ENCODE measurements around the gene FOXD4L6. TPM values are rescaled to one million over a fixed set of nuclear protein-coding genes. Genes with fewer than 3 reads are reported as not detected.
"Not testable (repeated sequence)": the region's sequence is repeated elsewhere in the genome, so short reads cannot be mapped to it uniquely, and the experiment has no call there.

FOXD4L6 gene
- total and polyA plus RNA-seq, 8 donors: 0.05 to 0.08 TPM; not detected in 6

DNA sequence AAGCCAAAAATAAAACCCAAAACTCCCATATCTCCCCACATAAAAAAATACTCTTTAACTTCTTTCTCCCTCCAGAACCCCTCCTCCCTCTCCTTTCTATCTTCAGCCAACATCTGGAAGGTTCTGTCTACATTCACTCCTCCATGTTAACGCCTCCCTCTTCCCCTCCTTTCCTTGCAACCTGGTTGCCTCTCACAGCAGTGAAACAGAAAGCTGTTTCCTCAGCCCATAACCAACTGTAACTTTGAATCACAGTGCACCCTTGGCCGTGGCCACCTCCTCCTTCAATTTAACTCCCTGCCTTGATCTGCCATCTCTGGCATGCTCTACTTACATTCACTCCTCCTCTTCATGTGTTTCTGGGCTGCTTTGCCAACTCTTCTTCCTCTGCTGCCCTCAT is 33.4 kb downstream of the FOXD4L6 start:
- peak in 2 of 4 donors; percentile 44 to 54 for ATAC-seq
- H3K9me3 ChIP-seq; H3K36me3 ChIP-seq; H3K27ac ChIP-seq; H3K4me3 ChIP-seq; FAIRE-seq; DNase-seq; H3K4me1 ChIP-seq; intact Hi-C loops (cut with DNase I); H3K27me3 ChIP-seq: not testable (repeated sequence)
- WGBS, 2 donors: 35 to 54% methylated on average over 1 of the region's 2 CpGs

DNA sequence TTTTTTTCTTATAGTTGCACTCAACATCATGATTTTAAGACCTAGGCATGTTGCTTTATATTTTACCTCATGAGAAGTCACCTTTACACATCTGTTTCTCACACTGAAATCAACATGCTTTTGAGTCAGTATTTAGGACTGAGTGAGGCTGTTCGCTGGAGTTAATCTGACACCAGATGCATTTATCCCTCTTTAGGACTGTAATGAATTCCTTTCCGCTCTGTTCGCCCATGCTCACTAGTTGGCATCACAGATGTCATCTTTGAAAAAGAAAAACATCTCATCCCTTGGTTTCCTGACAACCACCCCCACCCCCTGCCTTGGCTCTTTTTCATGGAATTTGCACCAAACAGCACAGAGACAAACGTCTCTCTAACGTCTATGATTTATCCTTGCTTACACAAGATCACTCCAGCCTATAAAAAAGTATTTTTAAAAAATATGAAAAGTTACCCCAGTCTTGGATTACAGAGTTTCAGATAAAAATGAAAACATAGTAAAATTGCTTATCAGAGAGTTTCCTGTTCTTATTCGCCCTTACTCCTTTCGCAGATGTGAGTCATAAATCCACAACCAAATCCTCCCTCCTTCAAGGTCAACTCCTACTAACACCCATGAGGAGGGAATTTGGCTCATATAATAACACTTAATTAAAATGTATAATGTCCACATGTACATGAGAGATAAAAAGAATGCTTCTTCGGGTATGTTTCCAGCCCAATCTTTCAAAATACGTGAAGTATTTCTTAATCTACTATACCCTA is 34.3 kb downstream of the FOXD4L6 start:
- H3K4me1 ChIP-seq; ATAC-seq; H3K27me3 ChIP-seq; intact Hi-C loops (cut with DNase I); H3K4me3 ChIP-seq; H3K36me3 ChIP-seq; H3K9me3 ChIP-seq; H3K27ac ChIP-seq; FAIRE-seq; DNase-seq: not testable (repeated sequence)
- WGBS, 2 donors: 51 to 80% methylated on average over 3 to 5 of the region's 9 CpGs

DNA sequence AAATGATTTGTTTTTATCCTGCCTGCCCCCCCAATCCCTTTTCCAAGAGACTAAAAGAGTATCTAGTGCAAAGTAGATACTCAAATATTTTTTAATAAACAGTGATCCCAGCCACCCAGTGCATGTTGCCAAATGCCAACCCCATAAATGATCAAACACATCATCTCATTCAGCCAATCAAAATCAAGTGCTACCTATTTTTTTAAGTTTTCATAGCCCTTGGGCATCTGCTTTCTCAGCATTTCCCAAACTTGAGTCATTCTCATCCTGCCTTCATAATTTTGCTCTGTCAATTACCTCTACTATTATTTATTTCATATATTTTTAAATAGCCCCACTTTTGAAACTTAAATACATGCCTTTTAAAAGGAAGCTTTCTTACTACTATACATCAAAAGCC is 37.6 kb downstream of the FOXD4L6 start:
- H3K27ac ChIP-seq; ATAC-seq; intact Hi-C loops (cut with DNase I); FAIRE-seq; H3K27me3 ChIP-seq; H3K4me3 ChIP-seq; DNase-seq; H3K9me3 ChIP-seq; H3K4me1 ChIP-seq; H3K36me3 ChIP-seq: not testable (repeated sequence)

DNA sequence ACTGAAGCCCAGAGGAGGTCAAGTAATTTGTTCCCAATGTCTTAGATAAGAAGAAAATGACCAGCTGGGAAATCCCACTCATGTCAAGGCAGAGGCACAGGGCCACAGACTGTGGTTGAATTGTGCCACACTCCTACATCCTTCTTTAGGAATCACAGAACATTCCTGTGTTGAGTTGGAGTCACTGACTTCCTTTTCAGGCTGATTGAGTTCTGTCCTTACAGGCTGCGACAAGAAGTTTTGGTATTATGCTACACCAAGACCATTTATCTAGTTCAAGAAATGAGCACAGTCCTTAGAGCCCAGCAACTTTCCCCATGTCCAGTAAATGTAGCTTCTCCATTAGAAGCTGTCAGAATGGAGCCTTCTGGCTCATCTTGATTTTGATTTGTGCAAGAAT is 38.1 kb downstream of the FOXD4L6 start:
- H3K27me3 ChIP-seq; intact Hi-C loops (cut with DNase I); DNase-seq; H3K9me3 ChIP-seq; H3K4me3 ChIP-seq; ATAC-seq; FAIRE-seq; H3K27ac ChIP-seq; H3K36me3 ChIP-seq; H3K4me1 ChIP-seq: not testable (repeated sequence)
- 31 to 38% methylated on average over 1 of the region's 1 CpG for WGBS, 2 donors

DNA sequence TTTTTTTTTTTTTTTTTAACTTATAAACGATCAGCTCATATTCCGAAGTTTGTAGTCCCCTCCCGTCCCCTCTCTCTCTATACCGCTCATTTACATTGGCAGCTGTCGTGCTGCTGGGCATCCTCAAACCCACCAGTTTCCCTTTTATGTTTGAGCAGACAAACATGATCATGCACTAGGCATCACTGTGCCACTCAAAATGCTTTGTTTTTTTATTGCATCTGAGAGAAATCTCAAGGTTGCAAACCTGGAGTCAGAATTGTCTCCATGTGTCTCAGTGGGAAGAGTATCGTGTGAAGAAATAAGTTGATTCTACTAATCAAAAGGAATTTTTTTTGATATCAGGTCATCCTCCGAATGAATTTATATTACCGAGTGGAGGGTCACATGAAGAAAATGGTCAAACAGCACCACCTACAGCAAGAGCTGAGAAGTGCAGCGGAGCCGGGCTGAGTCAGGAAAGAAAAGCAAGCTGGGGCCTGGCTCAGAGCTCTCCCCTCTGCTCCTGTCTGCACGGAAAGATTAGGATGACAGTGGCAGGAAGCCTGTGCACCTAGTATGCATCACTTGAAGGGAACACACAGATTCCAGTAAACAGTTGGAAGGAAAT is 39.9 kb downstream of the FOXD4L6 start:
- H3K4me1 ChIP-seq; H3K36me3 ChIP-seq; FAIRE-seq; H3K9me3 ChIP-seq; intact Hi-C loops (cut with DNase I); DNase-seq; H3K4me3 ChIP-seq; H3K27ac ChIP-seq; H3K27me3 ChIP-seq: not testable (repeated sequence)
- WGBS, 2 donors: 9 to 10% methylated on average over 9 of the region's 11 CpGs
- ATAC-seq: peak; percentile 75 to 97 (median 93)
- TF ChIP-seq, protein P1, sequence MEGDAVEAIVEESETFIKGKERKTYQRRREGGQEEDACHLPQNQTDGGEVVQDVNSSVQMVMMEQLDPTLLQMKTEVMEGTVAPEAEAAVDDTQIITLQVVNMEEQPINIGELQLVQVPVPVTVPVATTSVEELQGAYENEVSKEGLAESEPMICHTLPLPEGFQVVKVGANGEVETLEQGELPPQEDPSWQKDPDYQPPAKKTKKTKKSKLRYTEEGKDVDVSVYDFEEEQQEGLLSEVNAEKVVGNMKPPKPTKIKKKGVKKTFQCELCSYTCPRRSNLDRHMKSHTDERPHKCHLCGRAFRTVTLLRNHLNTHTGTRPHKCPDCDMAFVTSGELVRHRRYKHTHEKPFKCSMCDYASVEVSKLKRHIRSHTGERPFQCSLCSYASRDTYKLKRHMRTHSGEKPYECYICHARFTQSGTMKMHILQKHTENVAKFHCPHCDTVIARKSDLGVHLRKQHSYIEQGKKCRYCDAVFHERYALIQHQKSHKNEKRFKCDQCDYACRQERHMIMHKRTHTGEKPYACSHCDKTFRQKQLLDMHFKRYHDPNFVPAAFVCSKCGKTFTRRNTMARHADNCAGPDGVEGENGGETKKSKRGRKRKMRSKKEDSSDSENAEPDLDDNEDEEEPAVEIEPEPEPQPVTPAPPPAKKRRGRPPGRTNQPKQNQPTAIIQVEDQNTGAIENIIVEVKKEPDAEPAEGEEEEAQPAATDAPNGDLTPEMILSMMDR (IDR thresholded peaks at IDR 0.05): peak in 3 of 4 donors; percentile 31 to 39 (median 35)

DNA sequence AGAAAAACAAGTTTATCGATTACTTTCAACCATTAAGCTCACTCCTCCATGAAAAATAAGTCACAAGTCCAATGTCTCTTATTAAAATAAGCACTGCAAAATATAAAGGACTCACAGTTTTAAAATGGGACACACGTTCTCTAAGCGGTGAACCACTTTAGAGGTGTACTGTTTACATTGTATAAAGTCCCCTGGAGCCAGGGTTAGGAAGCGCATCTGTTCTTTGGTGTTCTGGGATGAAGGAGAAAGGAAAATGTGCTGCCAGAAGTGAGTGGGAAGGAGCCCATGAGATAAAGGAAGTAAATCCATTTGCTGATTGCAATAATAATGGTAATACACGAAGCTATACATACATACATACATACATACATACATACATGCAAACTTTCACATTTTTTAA is 40.6 kb downstream of the FOXD4L6 start:
- H3K27me3 ChIP-seq; DNase-seq; ATAC-seq; H3K36me3 ChIP-seq; H3K4me1 ChIP-seq; intact Hi-C loops (cut with DNase I); FAIRE-seq; H3K27ac ChIP-seq; H3K4me3 ChIP-seq; H3K9me3 ChIP-seq: not testable (repeated sequence)
- WGBS, 2 donors: 46 to 47% methylated on average over 5 of the region's 5 CpGs

DNA sequence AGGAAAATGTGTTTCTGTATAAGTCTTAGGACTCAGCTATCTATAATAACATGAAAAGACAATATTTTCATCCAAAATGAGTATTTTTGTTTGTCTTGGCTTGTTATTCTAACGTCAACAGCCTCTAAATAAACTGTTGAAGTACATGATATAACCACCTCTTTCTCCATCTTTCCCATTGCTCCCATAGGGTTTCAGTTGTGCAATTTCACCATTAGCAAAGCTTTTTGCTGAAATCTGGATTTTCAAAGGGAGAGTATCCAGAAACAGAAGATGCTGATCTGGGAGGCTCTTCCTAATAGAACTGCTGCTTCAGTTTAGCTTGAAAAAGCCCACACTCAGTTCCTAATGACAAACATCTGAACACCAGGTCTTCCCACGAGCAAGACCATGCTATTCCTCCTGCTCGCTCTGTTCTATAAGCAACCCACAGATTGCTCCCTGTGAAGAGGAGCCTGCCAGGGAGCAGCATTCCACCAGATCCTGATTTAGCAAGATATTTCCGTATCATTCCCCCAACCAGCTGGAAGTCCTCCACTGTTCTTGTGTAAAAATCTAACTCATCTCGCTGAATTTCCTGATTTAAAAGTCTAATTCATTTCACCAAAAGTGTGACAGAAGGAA is 41.2 kb downstream of the FOXD4L6 start:
- FAIRE-seq; DNase-seq; H3K4me3 ChIP-seq; H3K36me3 ChIP-seq; H3K4me1 ChIP-seq; H3K27me3 ChIP-seq; H3K27ac ChIP-seq; H3K9me3 ChIP-seq; intact Hi-C loops (cut with DNase I): not testable (repeated sequence)
- peak in 3 of 4 donors; percentile 21 to 34 (median 32) for ATAC-seq
- WGBS, 2 donors: 48 to 50% methylated on average over 4 of the region's 5 CpGs

DNA sequence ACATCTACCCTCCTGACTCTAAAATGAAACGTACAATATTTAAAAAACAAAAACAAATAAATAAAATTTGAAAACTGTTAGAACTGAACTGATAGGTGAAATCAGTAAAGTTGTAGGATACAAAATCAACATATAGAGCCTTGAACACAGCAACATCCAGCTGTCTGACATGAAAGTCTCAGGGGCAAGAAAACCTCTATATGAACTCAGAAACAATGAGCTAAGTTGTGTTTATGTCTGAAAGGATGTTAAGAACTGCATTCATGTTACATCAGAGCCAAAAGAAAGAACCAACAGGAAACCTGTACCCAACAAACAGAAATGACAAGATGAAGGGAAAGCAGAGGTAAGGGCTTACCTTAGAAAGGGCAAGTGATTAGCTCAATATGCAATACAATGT is 41.8 kb downstream of the FOXD4L6 start:
- H3K27ac ChIP-seq; ATAC-seq; FAIRE-seq; H3K36me3 ChIP-seq; H3K4me3 ChIP-seq; intact Hi-C loops (cut with DNase I); H3K4me1 ChIP-seq; H3K9me3 ChIP-seq; H3K27me3 ChIP-seq; DNase-seq: not testable (repeated sequence)
- WGBS, 2 donors: 0 to 38% methylated on average over 1 of the region's 1 CpG

DNA sequence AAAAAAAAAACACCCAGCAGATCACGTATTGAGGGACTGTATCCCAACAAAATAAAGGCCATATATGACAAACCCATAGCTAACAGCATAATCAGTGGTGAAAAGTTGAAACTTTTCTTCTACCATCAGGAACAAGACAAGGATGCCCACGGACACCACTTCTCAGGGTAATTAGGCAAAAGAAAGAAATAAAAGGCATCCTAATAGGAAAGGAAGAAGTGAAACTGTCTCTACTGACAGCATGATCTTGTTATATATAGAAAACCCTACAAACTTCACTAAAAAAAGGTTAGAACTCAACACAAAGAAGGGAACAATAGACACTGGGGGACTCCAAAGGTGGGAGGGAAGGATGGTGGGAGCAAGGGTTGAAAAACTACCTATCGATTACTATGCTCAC is 42.3 kb downstream of the FOXD4L6 start:
- H3K27me3 ChIP-seq; ATAC-seq; intact Hi-C loops (cut with DNase I); H3K27ac ChIP-seq; H3K4me1 ChIP-seq; H3K4me3 ChIP-seq; FAIRE-seq; DNase-seq; H3K9me3 ChIP-seq; H3K36me3 ChIP-seq: not testable (repeated sequence)
- WGBS, 2 donors: 45 to 55% methylated on average over 3 of the region's 3 CpGs

DNA sequence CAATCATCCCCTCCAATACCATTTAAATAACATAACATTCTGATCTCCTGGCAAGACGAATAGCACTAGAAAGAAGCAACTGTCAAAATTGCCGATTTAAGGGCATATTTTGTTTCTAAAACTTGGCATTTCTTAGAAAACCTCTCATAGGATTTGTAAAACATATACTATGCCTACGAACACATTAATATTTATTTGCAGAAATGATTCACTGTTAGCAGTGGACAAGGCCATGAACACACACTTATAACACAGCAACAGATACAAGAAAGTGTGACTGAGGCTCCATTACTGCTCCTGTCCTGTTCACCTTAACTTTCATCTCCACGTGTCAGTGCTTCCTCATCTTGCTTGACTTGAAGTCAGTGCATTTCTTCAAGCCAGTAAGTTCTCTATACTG is 46.1 kb downstream of the FOXD4L6 start:
- intact Hi-C loops (cut with DNase I); H3K27me3 ChIP-seq; ATAC-seq; H3K4me3 ChIP-seq; H3K9me3 ChIP-seq; H3K4me1 ChIP-seq; H3K36me3 ChIP-seq; DNase-seq; FAIRE-seq; H3K27ac ChIP-seq: not testable (repeated sequence)
- 31 to 47% methylated on average over 4 of the region's 4 CpGs for WGBS, 2 donors

DNA sequence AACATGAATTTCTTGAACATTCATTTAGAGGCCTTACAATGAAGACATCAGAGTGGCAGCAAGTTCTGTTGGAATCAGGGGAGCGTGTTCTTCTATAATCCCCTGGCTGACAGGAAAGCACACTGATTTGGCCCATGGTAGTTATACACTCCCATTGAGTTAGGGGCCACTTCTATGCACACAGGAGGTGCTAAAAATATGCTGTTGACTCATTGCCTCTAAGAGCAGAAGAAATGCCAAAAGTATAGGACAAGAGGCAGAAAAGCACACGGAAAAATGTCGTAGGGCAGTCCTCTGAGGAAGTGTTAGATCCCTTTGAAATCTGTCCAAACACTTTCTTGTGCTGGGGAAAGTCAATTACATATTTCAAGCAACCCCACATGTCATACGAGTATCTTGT is 49.0 kb downstream of the FOXD4L6 start:
- H3K4me1 ChIP-seq; FAIRE-seq; DNase-seq; H3K4me3 ChIP-seq; H3K27me3 ChIP-seq; H3K27ac ChIP-seq; intact Hi-C loops (cut with DNase I); H3K36me3 ChIP-seq; ATAC-seq; H3K9me3 ChIP-seq: not testable (repeated sequence)
- 48 to 64% methylated on average over 4 of the region's 4 CpGs for WGBS, 2 donors

All from pancreas (tissue), 10 donors.